Neural cell (in vitro differentiated cells): ENCODE data around the gene LIPA.
"Not testable (repeated sequence)": the region's sequence is repeated elsewhere in the genome, so short reads cannot be mapped to it uniquely, and the experiment has no call there.

ENCODE experiments used
- EP300 ChIP-seq: fragments of 450-650 bp; conservative IDR thresholded peaks from 2 replicates; pipeline ENCODE4 v1.6.1; 2014; ENCODE audit warnings: antibody characterized with exemption, mild to moderate bottlenecking, moderate library complexity; ENCODE audit not compliant: poor library complexity, severe bottlenecking
- EZH2 ChIP-seq: fragments of 200-600, 300-800 bp; shearing (Covaris generic), sonication (generic); IDR thresholded peaks from 2 replicates; pipeline ENCODE4 v1.6.1; 2014; ENCODE audit warnings: antibody characterized with exemption, low read length, borderline replicate concordance, mild to moderate bottlenecking; ENCODE audit not compliant: insufficient read depth, poor library complexity, severe bottlenecking
- POLR2AphosphoS5 ChIP-seq: IDR thresholded peaks from 2 replicates; pipeline ENCODE4 v1.6.1; 2012
- RAD21 ChIP-seq: fragments of 450-650 bp; conservative IDR thresholded peaks from 2 replicates; pipeline ENCODE4 v1.6.1; 2014; ENCODE audit warnings: antibody characterized with exemption, mild to moderate bottlenecking, moderate library complexity
- REST ChIP-seq: IDR thresholded peaks from 2 replicates; pipeline ENCODE4 v1.6.1; 2012; ENCODE audit warnings: borderline replicate concordance
- TAF1 ChIP-seq: IDR thresholded peaks from 2 replicates; pipeline ENCODE4 v1.6.1; 2012; ENCODE audit warnings: low read depth

DNA sequence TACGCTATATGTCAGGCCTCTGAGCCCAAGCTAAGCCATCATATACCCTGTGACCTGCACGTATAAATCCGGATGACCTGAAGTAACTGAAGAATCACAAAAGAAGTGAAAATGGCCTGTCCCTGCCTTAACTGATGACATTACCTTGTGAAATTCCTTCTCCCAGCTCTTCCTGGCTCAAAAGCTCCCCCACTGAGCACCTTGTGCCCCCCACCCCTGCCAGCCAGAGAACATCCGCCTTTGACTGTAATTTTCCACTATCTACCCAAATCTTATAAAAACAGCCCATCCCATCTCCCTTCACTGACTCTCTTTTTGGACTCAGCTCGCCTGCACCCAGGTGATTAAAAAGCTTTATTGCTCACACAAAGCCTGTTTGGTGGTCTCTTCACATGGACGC lies 33.1 kb upstream of the LIPA start:
- TF ChIP-seq EZH2, EP300, REST, TAF1, RAD21, POLR2AphosphoS5: not testable (repeated sequence)
